Stimulated activated CD4-positive, alpha-beta T cell treated with anti-CD3 and anti-CD28 coated beads, TNF-alpha, amount 100 ng/mL, for 24 hours (primary cell): Measurements from ENCODE around the gene ADAM30.

Experiments used
- DNase-seq, 3 experiments: peaks; one replicate each; pipeline ENCODE4 v3.0.0-alpha.2; 2020; ENCODE audit warnings: low read depth in 3 of 3

ADAM30 gene

GRCh38 chr1:119908661-119909060, 12.3 kb upstream of the ADAM30 start:
- DNase-seq: no peak

GRCh38 chr1:119906927-119907652, 10.8 kb upstream of the ADAM30 start:
- DNase-seq: no peak

GRCh38 chr1:119903443-119903835, 7.1 kb upstream of the ADAM30 start:
- DNase-seq: no peak

GRCh38 chr1:119902775-119903442, 6.6 kb upstream of the ADAM30 start:
- DNase-seq: no peak

GRCh38 chr1:119898981-119899720, 2.8 kb upstream of the ADAM30 start:
- no peak for DNase-seq

- no peak for DNase-seq
Measured at GRCh38 chr1:119898530-119898929, 2.2 kb upstream of the ADAM30 start.

- DNase-seq: no peak
Measured at GRCh38 chr1:119895102-119895501, 1.2 kb downstream of the ADAM30 start.

GRCh38 chr1:119893827-119894700, 2.3 kb downstream of the ADAM30 start:
- DNase-seq: no peak

- DNase-seq: no peak
Measured at GRCh38 chr1:119893238-119893791, 3.0 kb downstream of the ADAM30 start.

- DNase-seq: no peak
Measured at GRCh38 chr1:119891386-119891785, 4.9 kb downstream of the ADAM30 start.

GRCh38 chr1:119888476-119888875, 7.8 kb downstream of the ADAM30 start:
- DNase-seq: no peak

- no peak for DNase-seq
Measured at GRCh38 chr1:119887427-119887826, 8.9 kb downstream of the ADAM30 start.

- DNase-seq: peak; percentile 9 to 62 (median 42)
Measured at GRCh38 chr1:119885903-119886783, 10.2 kb downstream of the ADAM30 start.

- DNase-seq: no peak
Measured at GRCh38 chr1:119884711-119885110, 11.6 kb downstream of the ADAM30 start.

- DNase-seq: no peak
Measured at GRCh38 chr1:119883826-119884225, 12.5 kb downstream of the ADAM30 start.

- DNase-seq: no peak
Measured at GRCh38 chr1:119882132-119883049, 13.9 kb downstream of the ADAM30 start.

- no peak for DNase-seq
Measured at GRCh38 chr1:119879510-119880434, 16.5 kb downstream of the ADAM30 start.

- DNase-seq: no peak
Measured at GRCh38 chr1:119878171-119878570, 18.1 kb downstream of the ADAM30 start.
